Left ventricle myocardium inferior (tissue), 1 donor: ENCODE data around the gene C2. TPM values are rescaled to one million over a fixed set of nuclear protein-coding genes. Genes with fewer than 3 reads are reported as not detected.

ENCODE experiments used
- DNase-seq: peaks from one replicate; pipeline ENCODE4 v3.0.0-alpha.2; 2020
- H3K27ac ChIP-seq: fragments of 200-600 bp; replicated peaks from 2 replicates; pipeline ENCODE4 v1.8.0; 2021
- H3K27me3 ChIP-seq: fragments of 200-600 bp; 2 replicates; pipeline ENCODE4 v1.8.0; 2021; ENCODE audit warnings: low read depth
- H3K36me3 ChIP-seq: fragments of 200-600 bp; 2 replicates; pipeline ENCODE4 v1.8.0; 2021
- H3K4me1 ChIP-seq: fragments of 200-600 bp; 2 replicates; pipeline ENCODE4 v1.8.0; 2021
- H3K4me3 ChIP-seq: fragments of 200-600 bp; 2 replicates; pipeline ENCODE4 v1.8.0; 2021; ENCODE audit warnings: mild to moderate bottlenecking, moderate library complexity
- H3K9me3 ChIP-seq: fragments of 200-600 bp; replicated peaks from 2 replicates; pipeline ENCODE4 v1.8.0; 2021
- intact Hi-C: fragments of 100-400 bp; cut with micrococcal nuclease; formaldehyde crosslinking; loops from one replicate; pipeline ENCODE4 v1.11.0; 2022
- total RNA-seq: library from RNA; stranded (reverse); fragmentation: NEBNext Ultra II Directional; extraction: Animal tissue kit (Norgen Biotek cat#: 25700); gene quantifications from one replicate; pipeline ENCODE4 v1.2.1, GENCODE V29; 2021
- TF ChIP-seq, protein P1 (sequence below): fragments of 200-600 bp; IDR thresholded peaks from 2 replicates; pipeline ENCODE4 v1.8.0; 2021; ENCODE audit warnings: antibody characterized with exemption, mild to moderate bottlenecking, borderline replicate concordance
- donor health status: DM: no; HTN: yes; CAD: no; lungs with severe emphysema.

Gene C2
- total RNA-seq, 1 donor from 2014 or later: 9.7 TPM

GRCh38 chr6:31896493-31896855 is 31.0 kb upstream of the C2 start:
- H3K4me3 ChIP-seq: peak overlapping the region; percentile 93
- TF ChIP-seq, protein P1, sequence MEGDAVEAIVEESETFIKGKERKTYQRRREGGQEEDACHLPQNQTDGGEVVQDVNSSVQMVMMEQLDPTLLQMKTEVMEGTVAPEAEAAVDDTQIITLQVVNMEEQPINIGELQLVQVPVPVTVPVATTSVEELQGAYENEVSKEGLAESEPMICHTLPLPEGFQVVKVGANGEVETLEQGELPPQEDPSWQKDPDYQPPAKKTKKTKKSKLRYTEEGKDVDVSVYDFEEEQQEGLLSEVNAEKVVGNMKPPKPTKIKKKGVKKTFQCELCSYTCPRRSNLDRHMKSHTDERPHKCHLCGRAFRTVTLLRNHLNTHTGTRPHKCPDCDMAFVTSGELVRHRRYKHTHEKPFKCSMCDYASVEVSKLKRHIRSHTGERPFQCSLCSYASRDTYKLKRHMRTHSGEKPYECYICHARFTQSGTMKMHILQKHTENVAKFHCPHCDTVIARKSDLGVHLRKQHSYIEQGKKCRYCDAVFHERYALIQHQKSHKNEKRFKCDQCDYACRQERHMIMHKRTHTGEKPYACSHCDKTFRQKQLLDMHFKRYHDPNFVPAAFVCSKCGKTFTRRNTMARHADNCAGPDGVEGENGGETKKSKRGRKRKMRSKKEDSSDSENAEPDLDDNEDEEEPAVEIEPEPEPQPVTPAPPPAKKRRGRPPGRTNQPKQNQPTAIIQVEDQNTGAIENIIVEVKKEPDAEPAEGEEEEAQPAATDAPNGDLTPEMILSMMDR: no peak
- intact Hi-C loops: no loop called here
- no peaks in the 10 kb centered on the region for H3K9me3 ChIP-seq
- H3K36me3 ChIP-seq: peaks cover 34% of the 10 kb centered on the region
- no peak for DNase-seq
- no peaks in the 10 kb centered on the region for H3K27me3 ChIP-seq
- peak overlapping the region; percentile 92 for H3K27ac ChIP-seq
- peaks cover 47% of the 10 kb centered on the region for H3K4me1 ChIP-seq

DNA sequence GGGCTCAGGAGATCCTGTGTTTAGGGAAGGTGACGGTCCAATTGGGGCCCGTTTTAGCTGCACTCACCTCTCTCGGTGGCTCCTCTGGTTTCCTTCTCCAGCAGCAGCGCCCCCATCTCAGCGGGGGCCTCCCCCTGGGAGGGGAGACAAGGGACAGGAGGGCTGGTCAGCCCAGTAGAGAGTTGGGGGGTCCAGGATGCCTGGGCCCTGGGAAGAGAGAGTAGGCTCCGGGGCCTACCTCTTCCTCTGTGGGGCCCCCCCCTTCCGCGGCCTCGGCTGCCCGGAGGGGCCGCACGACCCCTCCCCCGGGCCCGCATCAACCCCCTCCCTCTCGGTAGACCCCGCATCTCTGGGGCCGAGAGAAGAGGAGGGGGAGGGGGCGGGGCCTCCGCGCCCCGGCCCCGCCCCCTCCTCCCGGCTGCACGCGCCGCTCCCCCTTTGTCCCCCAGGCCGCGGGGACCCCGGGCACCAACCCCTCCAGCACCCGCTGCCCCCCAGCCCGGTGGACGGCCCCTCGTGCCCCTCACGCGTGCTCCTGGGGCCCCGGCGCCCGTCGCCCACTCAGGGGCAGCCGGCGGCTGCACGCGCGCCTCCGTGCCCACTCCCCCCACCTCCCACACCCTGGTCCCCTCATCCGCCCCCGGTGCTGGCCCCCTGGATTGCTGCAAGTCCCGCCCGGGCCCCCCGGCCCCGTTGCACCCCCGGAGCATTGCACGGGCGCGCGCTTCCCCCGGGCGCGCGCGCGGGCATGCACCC is 30.5 kb upstream of the C2 start:
- intact Hi-C loops: no loop called here
- DNase-seq: no peak
- peak overlapping the region; percentile 92 for H3K27ac ChIP-seq

GRCh38 chr6:31897612-31898382 is 29.7 kb upstream of the C2 start, which contains the start of gene EHMT2:
TSS of gene EHMT2 (minus strand) at chr6:31897698. CDS start at chr6:31897677, 21 bp downstream.
- TF ChIP-seq, protein P1: peak; percentile 24
- intact Hi-C loops: no loop called here
- Histone ChIP-seq H3K36me3 (peaks cover 21% of the 10 kb centered on the region), H3K27ac (peak within 1 kb of the TSS; percentile 92), H3K4me3 (peak within 1 kb of the TSS; percentile 93), H3K9me3 (no peaks in the 10 kb centered on the region), H3K4me1 (peaks cover 55% of the 10 kb centered on the region), H3K27me3 (no peaks in the 10 kb centered on the region)
- DNase-seq: peak; percentile 84

More for the DNA sequence above, 30.5 kb upstream of the C2 start:
- Histone ChIP-seq H3K9me3 (no peaks in the 10 kb centered on the region), H3K27me3 (no peaks in the 10 kb centered on the region), H3K4me1 (peaks cover 49% of the 10 kb centered on the region), H3K36me3 (peaks cover 29% of the 10 kb centered on the region), H3K4me3 (peak overlapping the region; percentile 93)
- TF ChIP-seq, protein P1: no peak

DNA sequence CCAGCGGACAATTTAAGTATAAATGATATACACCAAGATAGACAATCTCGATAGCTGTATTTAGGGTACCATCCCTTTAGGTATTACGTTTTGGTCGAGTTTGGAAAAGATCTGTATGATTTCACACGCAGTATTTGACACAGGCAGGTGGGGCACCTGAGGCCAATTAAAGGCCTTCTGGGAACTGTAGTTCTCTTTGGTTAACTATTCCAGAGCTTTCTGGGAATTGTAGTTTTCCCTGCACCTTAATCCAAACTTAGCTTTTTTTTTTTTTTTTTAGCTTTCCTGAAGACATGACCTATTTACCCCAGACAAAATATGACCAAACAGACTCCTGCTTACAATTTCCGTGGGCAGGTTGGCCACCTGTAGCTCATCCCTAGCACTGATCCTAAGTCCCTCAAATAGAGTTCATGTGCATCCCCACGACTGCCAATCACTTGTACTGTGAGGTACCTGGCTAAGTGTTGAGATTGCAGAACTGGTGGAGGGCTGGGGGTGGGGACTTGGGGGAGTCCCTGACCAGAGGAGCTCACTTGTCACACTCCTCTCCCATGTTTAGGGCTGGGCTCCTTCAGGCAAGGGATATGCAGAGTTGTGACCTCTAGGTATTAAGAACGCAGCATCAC is 29.0 kb upstream of the C2 start:
- H3K27ac ChIP-seq: peak overlapping the region; percentile 92
- DNase-seq: no peak
- TF ChIP-seq, protein P1: no peak
- H3K4me1 ChIP-seq: peaks cover 60% of the 10 kb centered on the region
- intact Hi-C loops: no loop called here
- H3K36me3 ChIP-seq: peaks cover 14% of the 10 kb centered on the region
- no peaks in the 10 kb centered on the region for H3K27me3 ChIP-seq
- H3K4me3 ChIP-seq: peak overlapping the region; percentile 93
- no peaks in the 10 kb centered on the region for H3K9me3 ChIP-seq

- DNase-seq: no peak
- Histone ChIP-seq H3K4me1 (peaks cover 60% of the 10 kb centered on the region), H3K36me3 (peaks cover 7% of the 10 kb centered on the region), H3K4me3 (peak overlapping the region; percentile 93), H3K9me3 (no peaks in the 10 kb centered on the region), H3K27me3 (no peaks in the 10 kb centered on the region), H3K27ac (no peak overlapping the region)
- intact Hi-C loops: no loop called here
- TF ChIP-seq, protein P1: no peak
Observed at GRCh38 chr6:31899215-31899614, 28.3 kb upstream of the C2 start.
